Measurements from ENCODE around the gene FOXP1.
"Not testable (repeated sequence)": the region's sequence is repeated elsewhere in the genome, so short reads cannot be mapped to it uniquely, and the experiment has no call there.

FOXP1 gene

GRCh38 chr3:71356265-71356664, 227.3 kb downstream of the FOXP1 start:
- no peak for DNase-seq

GRCh38 chr3:71355862-71356261, 227.7 kb downstream of the FOXP1 start:
- no peak for DNase-seq

- DNase-seq, result no peak
Observed at GRCh38 chr3:71355037-71355436, 228.5 kb downstream of the FOXP1 start.

- DNase-seq, result no peak
Observed at GRCh38 chr3:71351403-71352149, 232.0 kb downstream of the FOXP1 start.

GRCh38 chr3:71350998-71351397, 232.5 kb downstream of the FOXP1 start:
- DNase-seq, result no peak

GRCh38 chr3:71348831-71349230, 234.7 kb downstream of the FOXP1 start:
- DNase-seq, result no peak

GRCh38 chr3:71348001-71348632, 235.4 kb downstream of the FOXP1 start:
- no peak for DNase-seq

- peak; percentile 42 for DNase-seq
Observed at GRCh38 chr3:71346061-71346460, 237.5 kb downstream of the FOXP1 start.

- no peak for DNase-seq
Observed at GRCh38 chr3:71345429-71346040, 238.0 kb downstream of the FOXP1 start.

- DNase-seq, result no peak
Observed at GRCh38 chr3:71341721-71342120, 241.8 kb downstream of the FOXP1 start.

- no peak for DNase-seq
Observed at GRCh38 chr3:71339049-71339448, 244.5 kb downstream of the FOXP1 start.

GRCh38 chr3:71332813-71333212, 250.7 kb downstream of the FOXP1 start:
- DNase-seq, result no peak

GRCh38 chr3:71330909-71331308, 252.6 kb downstream of the FOXP1 start:
- no peak for DNase-seq

- DNase-seq, result no peak
Observed at GRCh38 chr3:71330505-71330904, 253.0 kb downstream of the FOXP1 start.

GRCh38 chr3:71329817-71330216, 253.7 kb downstream of the FOXP1 start:
- DNase-seq, result no peak

GRCh38 chr3:71328926-71329325, 254.6 kb downstream of the FOXP1 start:
- DNase-seq, result no peak

- DNase-seq, result no peak
Observed at GRCh38 chr3:71327936-71328335, 255.6 kb downstream of the FOXP1 start.

GRCh38 chr3:71325715-71326114, 257.8 kb downstream of the FOXP1 start:
- no peak for DNase-seq

GRCh38 chr3:71324224-71324623, 259.3 kb downstream of the FOXP1 start:
- DNase-seq, result not testable (repeated sequence)

- DNase-seq, result no peak
Observed at GRCh38 chr3:71323558-71323957, 260.0 kb downstream of the FOXP1 start.

- no peak for DNase-seq
Observed at GRCh38 chr3:71322154-71322553, 261.4 kb downstream of the FOXP1 start.

GRCh38 chr3:71319771-71320170, 263.8 kb downstream of the FOXP1 start:
- no peak for DNase-seq

GRCh38 chr3:71318458-71318827, 265.1 kb downstream of the FOXP1 start:
- no peak for DNase-seq

GRCh38 chr3:71317749-71318457, 265.6 kb downstream of the FOXP1 start:
- DNase-seq, result no peak
